SW480 (cell line): ENCODE data around the gene SIPA1L2.

Source experiments
- DNase-seq: peaks from one replicate; pipeline ENCODE4 v3.0.0-alpha.2; 2016; ENCODE audit warnings: low spot score

The SIPA1L2 gene

GRCh38 chr1:232589812-232590743, 39.9 kb downstream of the SIPA1L2 start:
- no peak for DNase-seq

- no peak for DNase-seq
Measured at GRCh38 chr1:232589111-232589811, 40.7 kb downstream of the SIPA1L2 start.

- no peak for DNase-seq
Measured at GRCh38 chr1:232587141-232588008, 42.6 kb downstream of the SIPA1L2 start.

- DNase-seq: no peak
Measured at GRCh38 chr1:232586679-232587078, 43.3 kb downstream of the SIPA1L2 start.

DNA sequence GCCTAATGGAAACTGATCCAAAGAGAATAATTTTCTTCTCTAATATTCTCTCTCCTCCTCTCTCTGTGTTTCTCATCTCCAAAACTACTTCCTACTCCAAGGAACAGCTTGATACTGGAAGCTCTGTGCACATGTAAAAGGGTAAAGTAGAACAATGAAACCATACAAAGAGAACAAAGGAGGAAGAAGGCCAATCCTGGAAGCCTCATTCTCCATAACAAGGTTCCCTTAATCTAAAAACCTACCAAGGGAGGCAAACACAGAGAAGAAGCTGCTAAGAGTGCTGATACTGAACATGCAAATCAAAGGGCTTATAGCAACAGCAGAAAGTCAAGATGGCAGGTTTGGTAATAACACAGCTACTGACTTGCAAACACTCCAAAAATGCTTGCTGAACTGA, 44.4 kb downstream of the SIPA1L2 start:
- DNase-seq: no peak

DNA sequence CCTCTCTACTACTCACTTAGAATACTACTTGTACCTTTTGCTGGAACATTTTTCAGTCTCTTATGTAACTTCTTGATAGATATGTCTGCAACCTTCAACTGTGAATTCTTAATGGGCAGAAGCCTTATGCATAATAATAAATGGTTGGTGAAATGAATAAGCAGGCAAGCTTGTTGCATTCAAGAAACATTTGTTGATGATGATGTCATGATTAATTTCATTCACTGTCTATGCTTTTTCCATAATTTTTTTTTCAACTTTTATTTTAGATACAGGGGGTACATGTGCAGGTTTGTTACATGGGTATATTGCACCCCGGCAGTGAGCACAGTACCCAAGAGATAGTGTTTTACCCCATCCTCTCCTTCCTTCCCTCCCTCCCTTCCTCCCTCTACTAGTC, 48.0 kb downstream of the SIPA1L2 start:
- no peak for DNase-seq
